ENCODE results near the gene CLIC4.
A peak's percentile ranks its signal among the peaks of the same experiment; 100 is the strongest.
"Not testable (repeated sequence)": the region's sequence is repeated elsewhere in the genome, so short reads cannot be mapped to it uniquely, and the experiment has no call there.

The CLIC4 gene

DNA sequence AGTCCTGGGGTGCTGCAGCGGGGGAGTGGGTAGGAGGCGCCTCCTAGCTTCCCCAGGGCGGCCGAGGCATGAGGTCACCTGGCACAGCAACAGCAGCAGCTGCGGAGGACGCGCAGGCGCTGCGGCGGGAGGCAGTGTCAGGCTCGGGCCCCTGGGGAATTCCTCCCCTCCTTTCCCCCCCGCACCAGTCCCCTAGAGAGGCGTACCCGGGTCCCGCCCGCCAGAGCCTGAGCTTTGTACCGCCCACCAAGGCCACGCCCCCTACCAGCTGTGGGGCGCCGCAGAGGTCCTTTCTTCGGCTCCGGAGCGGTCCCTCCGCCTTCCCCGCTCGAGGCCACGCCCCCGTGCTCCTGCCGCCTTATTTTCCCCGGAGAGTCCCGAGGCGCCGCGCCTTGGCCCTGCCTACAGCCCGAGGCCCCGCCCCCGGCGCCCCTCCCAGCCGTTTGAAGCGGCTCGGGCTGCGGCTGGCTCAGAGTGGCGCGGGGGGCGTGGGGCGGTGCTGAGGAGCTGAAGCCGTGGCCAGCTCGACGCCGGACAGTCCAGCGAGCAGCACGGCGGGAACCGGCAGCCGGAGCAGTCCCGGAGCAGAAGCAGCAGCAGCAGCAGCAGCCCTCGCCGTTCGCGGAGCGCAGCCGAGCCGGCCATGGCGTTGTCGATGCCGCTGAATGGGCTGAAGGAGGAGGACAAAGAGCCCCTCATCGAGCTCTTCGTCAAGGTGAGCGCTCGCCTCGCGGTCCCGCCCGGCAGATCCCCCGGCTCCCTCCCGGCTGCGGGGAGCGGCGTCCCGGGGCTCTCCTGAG, at the start of gene CLIC4:
CLIC4 (plus strand) TSS at position 537 of the 800 bp plus-strand sequence; CDS start at position 644, 107 bp downstream.
- CTCF ChIA-PET: interaction anchor here (0.6 to 4.5 kb wide), 17 partner anchors 10 to 90 kb away, joined by 3 to 30 read pairs (median 3); no protein-coding TSS in a partner anchor
- DNase-seq (ENCODE audit: low read depth, low spot score): peak; percentile 95
- POLR2A ChIA-PET: interaction anchor here (0.6 to 2.8 kb wide), 30 partner anchors 10 to 467 kb away, joined by 3 to 29 read pairs (median 5); no protein-coding TSS in a partner anchor

DNA sequence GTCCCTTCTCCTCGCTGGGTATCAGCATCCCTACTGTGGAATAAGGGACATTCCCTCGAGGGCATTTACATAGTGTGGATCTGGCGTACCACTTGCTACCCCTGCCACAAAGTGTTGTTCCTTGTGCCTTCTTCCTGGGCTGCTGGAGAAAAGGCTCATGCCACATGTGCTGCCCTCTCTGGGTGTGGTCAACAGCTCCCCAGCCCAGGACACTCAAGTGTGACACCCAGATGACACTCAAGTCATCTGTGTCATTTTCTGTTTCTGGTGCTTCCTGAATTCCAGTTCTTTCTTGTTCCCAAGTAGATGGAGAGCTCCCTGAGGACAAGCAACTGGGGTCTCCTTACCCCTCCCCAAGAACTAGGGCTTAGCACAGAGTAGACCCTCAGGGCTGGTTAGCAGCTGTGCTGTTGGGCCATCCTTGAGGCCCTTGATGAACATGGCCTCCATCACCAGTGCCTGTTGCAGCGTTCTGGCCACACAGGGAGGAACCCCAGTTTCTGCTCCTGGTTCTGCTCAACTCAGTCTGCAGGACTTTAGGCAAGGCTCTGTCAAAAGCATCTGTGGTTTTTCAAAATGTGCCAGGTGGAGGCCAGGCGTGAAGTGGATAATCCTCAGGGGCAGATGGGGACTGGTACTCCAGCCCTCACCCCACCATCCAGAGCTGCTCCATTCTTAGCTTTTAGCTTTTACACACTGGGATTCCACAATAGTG, 49.0 kb upstream of the CLIC4 start:
- TF ChIP-seq, protein P1, sequence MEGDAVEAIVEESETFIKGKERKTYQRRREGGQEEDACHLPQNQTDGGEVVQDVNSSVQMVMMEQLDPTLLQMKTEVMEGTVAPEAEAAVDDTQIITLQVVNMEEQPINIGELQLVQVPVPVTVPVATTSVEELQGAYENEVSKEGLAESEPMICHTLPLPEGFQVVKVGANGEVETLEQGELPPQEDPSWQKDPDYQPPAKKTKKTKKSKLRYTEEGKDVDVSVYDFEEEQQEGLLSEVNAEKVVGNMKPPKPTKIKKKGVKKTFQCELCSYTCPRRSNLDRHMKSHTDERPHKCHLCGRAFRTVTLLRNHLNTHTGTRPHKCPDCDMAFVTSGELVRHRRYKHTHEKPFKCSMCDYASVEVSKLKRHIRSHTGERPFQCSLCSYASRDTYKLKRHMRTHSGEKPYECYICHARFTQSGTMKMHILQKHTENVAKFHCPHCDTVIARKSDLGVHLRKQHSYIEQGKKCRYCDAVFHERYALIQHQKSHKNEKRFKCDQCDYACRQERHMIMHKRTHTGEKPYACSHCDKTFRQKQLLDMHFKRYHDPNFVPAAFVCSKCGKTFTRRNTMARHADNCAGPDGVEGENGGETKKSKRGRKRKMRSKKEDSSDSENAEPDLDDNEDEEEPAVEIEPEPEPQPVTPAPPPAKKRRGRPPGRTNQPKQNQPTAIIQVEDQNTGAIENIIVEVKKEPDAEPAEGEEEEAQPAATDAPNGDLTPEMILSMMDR (IDR thresholded peaks at IDR 0.05; ENCODE audit: insufficient read depth, low read length, missing control alignments): no peak
- CTCF ChIA-PET: interaction anchor here (0.6 to 1.4 kb wide), 6 partner anchors 11 to 134 kb away, joined by 3 to 4 read pairs (median 3); no protein-coding TSS in a partner anchor
- POLR2A ChIA-PET: interaction anchor here (2.4 kb wide), 1 partner anchor 50 kb away, joined by 10 read pairs; the partner anchor contains the start of gene CLIC4

More for the DNA sequence above, at the start of gene CLIC4:
- peak within 1 kb of the TSS; percentile 94 for H3K4me3 ChIP-seq (ENCODE audit: low read depth, low read length)
- TF ChIP-seq, protein P1 (IDR thresholded peaks at IDR 0.05; ENCODE audit: insufficient read depth, low read length, missing control alignments): peak; percentile 44

DNA sequence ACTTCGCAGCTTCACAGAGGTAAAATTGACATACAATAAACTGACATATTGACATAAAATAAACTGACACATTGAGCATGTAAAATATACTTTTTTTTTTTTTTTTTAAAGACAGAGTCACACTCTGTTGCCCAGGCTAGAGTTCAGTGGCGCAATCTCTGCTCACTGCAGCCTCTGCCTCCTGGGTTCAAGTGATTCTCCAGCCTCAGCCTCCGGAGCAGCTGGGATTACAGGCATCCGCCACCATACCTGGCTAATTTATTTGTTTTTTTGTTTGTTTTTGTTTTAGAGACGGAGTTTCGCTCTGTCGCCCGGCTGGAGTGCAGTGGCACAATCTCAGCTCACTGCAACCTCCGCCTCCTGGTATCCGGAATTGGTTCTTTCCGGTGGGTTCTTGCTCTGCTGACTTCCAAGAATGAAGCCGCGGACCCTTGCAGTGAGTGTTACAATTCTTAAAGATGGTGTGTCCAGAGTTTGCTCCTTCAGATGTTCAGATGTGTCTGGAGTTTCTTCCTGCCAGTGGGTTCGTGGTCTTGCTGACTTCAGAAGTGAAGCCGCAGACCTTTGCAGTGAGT, 48.4 kb upstream of the CLIC4 start:
- POLR2A ChIA-PET: interaction anchor here (2.4 kb wide), 1 partner anchor 49 kb away, joined by 10 read pairs; the partner anchor contains the start of gene CLIC4
- CTCF ChIA-PET: interaction anchor here (0.6 to 4.6 kb wide), 6 partner anchors 8 to 134 kb away, joined by 3 to 51 read pairs (median 3); no protein-coding TSS in a partner anchor
- H3K4me3 ChIP-seq (ENCODE audit: low read depth, low read length): no peak overlapping the region
- TF ChIP-seq, protein P1 (IDR thresholded peaks at IDR 0.05; ENCODE audit: insufficient read depth, low read length, missing control alignments): no peak
- DNase-seq (ENCODE audit: low read depth, low spot score): no peak

More for the DNA sequence above, 49.0 kb upstream of the CLIC4 start:
- DNase-seq (ENCODE audit: low read depth, low spot score): no peak
- H3K4me3 ChIP-seq (ENCODE audit: low read depth, low read length): no peak overlapping the region

DNA sequence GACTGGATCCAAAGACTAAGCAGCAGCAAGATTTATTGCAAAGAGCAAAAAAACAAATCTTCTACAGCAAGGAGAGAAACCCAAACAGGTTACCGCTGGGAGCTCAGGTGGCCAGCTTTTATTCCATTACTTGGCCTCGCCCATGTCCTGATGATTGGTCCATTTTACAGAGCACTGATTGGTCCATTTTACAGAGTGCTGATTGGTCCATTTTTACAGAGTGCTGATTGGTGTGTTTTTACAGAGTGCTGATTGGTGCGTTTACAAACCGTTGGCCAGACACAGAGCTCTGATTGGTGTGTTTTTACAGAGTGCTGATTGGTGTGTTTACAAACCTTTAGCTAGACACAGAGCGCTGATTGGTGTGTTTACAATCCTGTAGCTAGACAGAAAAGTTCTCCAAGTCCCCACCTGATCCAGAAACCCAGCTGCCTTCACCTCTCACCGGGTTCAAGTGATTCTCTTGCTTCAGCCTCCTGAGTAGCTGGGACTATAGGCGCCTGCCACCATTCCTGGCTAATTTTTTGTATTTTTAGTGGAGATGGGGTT, 47.7 kb upstream of the CLIC4 start:
- H3K4me3 ChIP-seq (ENCODE audit: low read depth, low read length); DNase-seq (ENCODE audit: low read depth, low spot score): not testable (repeated sequence)
- CTCF ChIA-PET: interaction anchor here (1.2 to 4.6 kb wide), 3 partner anchors 9 to 18 kb away, joined by 3 to 51 read pairs (median 4); no protein-coding TSS in a partner anchor
- POLR2A ChIA-PET: interaction anchor here (2.4 kb wide), 1 partner anchor 48 kb away, joined by 10 read pairs; the partner anchor contains the start of gene CLIC4

DNA sequence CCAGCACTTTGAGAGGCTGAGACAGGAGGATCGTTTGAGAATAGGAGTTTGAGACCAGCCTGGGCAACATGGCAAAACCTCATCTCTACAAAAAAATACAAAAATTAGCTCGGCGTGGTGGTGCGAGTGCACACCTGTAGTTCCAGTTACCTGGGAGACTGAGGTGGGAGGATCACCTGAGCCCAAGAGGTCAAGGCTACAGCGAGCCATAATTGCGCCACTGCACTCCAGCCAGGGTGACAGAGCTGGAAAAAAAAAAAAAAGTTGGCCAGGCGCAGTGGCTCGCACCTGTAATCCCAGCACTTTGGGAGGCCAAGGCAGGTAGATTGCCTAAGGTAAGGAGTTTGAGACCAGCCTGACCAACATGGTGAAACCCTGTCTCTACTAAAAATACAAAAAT, 46.9 kb upstream of the CLIC4 start:
- CTCF ChIA-PET: interaction anchor here (1.3 to 4.6 kb wide), 2 partner anchors 9 to 132 kb away, joined by 4 to 51 read pairs; no protein-coding TSS in a partner anchor
- POLR2A ChIA-PET; H3K4me3 ChIP-seq (ENCODE audit: low read depth, low read length); DNase-seq (ENCODE audit: low read depth, low spot score): not testable (repeated sequence)

DNA sequence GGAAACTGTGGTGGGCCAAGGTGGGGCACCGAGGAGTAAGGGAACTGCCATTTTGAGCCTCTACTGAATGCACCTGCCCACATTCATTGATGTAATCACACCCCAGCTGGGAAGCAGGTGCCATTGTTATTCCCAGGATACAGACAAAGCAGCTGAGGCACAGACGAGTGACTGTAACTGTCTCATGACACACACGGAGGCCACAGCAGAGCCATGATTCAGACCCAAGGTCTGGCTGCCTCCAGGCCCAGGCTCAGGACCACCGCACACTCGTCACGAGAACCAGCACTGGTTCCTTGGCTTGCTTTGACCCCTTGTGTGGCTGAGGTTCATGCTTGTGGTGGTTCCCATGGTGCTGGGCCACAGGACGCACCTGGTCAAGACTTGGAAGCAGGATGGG, 45.6 kb upstream of the CLIC4 start:
- ChIA-PET CTCF (interaction anchor here (0.8 to 4.6 kb wide), 3 partner anchors 11 to 131 kb away, joined by 4 to 51 read pairs (median 4); no protein-coding TSS in a partner anchor), POLR2A (interaction anchor here (0.9 kb wide), 1 partner anchor 45 kb away, joined by 4 read pairs; the partner anchor contains the start of gene CLIC4)
- no peak overlapping the region for H3K4me3 ChIP-seq (ENCODE audit: low read depth, low read length)
- no peak for DNase-seq (ENCODE audit: low read depth, low spot score)
- TF ChIP-seq, protein P1 (IDR thresholded peaks at IDR 0.05; ENCODE audit: insufficient read depth, low read length, missing control alignments): no peak
